Measurements from ENCODE around the gene COMMD10.

DNA sequence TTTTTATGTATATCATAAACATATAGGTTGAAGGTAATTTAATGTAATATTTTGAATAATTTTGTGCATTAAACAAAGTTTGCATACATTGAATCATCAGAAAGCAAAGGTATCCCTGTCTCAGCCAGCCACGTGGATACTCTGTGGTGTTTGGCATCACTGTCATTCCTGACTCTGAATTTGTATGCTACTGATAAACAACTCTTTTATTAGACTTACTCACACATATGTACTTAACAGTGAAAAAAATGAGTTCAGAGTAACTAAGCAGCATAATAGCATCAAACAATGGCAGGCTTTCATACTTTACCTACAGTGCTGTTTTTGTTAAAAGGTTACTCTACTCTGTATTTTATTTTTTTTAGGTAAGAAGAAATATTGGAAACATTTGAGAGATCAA lies 171.9 kb downstream of the COMMD10 start:
- TF ChIP-seq CTCF (IDR thresholded peaks at IDR 0.05) (no peak), POLR2A (IDR thresholded peaks at IDR 0.05) (no peak), POLR2AphosphoS5 (IDR thresholded peaks at IDR 0.05) (no peak)
